Measurements from ENCODE around the gene IQCF2. TPM values are rescaled to one million over a fixed set of nuclear protein-coding genes. Genes with fewer than 3 reads are reported as not detected.

Gene IQCF2
- total RNA-seq, 2 experiments from 2014 or later, result not detected

DNA sequence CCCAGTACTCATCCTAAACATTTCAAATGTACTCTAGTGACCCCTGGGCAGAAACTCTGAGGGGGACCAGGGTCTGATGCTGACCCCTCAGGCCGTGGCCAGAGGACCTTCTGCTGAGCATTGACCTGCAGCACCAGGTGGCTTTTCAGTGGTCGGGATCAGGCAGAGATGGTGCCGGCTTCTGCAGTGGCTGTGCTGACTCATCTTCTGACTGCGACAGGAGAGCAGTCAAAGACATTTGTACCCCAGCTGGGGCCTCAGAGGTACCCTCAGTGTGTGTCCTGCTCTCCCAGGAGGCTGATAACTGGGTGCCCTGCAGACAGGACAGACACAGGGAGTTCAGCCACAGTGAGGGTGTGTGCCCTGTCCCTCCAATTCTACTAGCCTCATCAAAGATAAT lies 45.8 kb upstream of the IQCF2 start:
- no TSS peak for BruUV-seq (replicated peaks)
- ChIA-PET CTCF (ENCODE audit: unreplicated experiment) (no interaction called here), POLR2A (no interaction called here)
- no peak overlapping the region for H3K27ac ChIP-seq (ENCODE audit: low read depth, low read length, poor library complexity, severe bottlenecking)
- no peak overlapping the region for H3K4me3 ChIP-seq (ENCODE audit: low read depth, low read length, poor library complexity, severe bottlenecking)
- H2AFZ ChIP-seq (ENCODE audit: low read length), result no peak overlapping the region
- H3K36me3 ChIP-seq (ENCODE audit: insufficient read depth, low read length), result no peaks in the 10 kb centered on the region
- H3K9me3 ChIP-seq (ENCODE audit: low read length), result no peaks in the 10 kb centered on the region
- no peaks in the 10 kb centered on the region for H3K9me2 ChIP-seq (ENCODE audit: insufficient read depth, low read length)
- no peaks in the 10 kb centered on the region for H4K20me1 ChIP-seq (ENCODE audit: insufficient read depth, low read length)
- H3K4me2 ChIP-seq (ENCODE audit: low read length), result no peak overlapping the region
- TF ChIP-seq EZH2phosphoT487 (IDR thresholded peaks at IDR 0.05; ENCODE audit: borderline replicate concordance, low read depth, low read length), result no peak
- TF ChIP-seq, protein P1, sequence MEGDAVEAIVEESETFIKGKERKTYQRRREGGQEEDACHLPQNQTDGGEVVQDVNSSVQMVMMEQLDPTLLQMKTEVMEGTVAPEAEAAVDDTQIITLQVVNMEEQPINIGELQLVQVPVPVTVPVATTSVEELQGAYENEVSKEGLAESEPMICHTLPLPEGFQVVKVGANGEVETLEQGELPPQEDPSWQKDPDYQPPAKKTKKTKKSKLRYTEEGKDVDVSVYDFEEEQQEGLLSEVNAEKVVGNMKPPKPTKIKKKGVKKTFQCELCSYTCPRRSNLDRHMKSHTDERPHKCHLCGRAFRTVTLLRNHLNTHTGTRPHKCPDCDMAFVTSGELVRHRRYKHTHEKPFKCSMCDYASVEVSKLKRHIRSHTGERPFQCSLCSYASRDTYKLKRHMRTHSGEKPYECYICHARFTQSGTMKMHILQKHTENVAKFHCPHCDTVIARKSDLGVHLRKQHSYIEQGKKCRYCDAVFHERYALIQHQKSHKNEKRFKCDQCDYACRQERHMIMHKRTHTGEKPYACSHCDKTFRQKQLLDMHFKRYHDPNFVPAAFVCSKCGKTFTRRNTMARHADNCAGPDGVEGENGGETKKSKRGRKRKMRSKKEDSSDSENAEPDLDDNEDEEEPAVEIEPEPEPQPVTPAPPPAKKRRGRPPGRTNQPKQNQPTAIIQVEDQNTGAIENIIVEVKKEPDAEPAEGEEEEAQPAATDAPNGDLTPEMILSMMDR (conservative IDR thresholded peaks at IDR 0.05; ENCODE audit: low read length), result no peak
- H3K4me1 ChIP-seq (ENCODE audit: insufficient read depth, low read length, poor library complexity, severe bottlenecking), result no peaks in the 10 kb centered on the region
- intact Hi-C loops (cut with micrococcal nuclease; ENCODE audit: unreplicated experiment), result no loop called here
- no peaks in the 10 kb centered on the region for H3K79me2 ChIP-seq (ENCODE audit: insufficient read depth, low read depth, low read length)
- no peak for DNase-seq (ENCODE audit: low spot score)

DNA sequence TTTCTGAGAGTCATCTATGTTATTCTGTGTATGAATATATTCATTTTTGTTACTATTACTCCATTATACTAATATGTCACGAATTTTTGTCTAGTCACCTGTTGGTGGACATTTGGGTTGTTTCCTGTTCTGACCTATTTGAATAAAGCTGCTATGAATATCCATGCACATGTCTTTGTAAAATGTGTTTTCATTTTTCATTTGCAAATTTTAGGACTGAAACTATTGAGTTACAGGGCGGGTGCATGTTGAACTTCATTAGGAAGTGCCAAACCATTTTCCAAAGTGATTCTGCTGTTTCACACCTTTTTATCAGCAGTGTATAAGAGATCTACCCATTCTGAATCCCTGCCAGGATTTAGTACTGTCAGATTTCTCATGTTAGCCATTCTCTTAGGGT lies 44.7 kb upstream of the IQCF2 start:
- no peak overlapping the region for H3K4me2 ChIP-seq (ENCODE audit: low read length)
- no peaks in the 10 kb centered on the region for H3K9me3 ChIP-seq (ENCODE audit: low read length)
- TF ChIP-seq, protein P1 (conservative IDR thresholded peaks at IDR 0.05; ENCODE audit: low read length), result no peak
- H3K27ac ChIP-seq (ENCODE audit: low read depth, low read length, poor library complexity, severe bottlenecking), result no peak overlapping the region
- DNase-seq (ENCODE audit: low spot score), result no peak
- H3K4me3 ChIP-seq (ENCODE audit: low read depth, low read length, poor library complexity, severe bottlenecking), result no peak overlapping the region
- H3K79me2 ChIP-seq (ENCODE audit: insufficient read depth, low read depth, low read length), result no peaks in the 10 kb centered on the region
- no peaks in the 10 kb centered on the region for H4K20me1 ChIP-seq (ENCODE audit: insufficient read depth, low read length)
- ChIA-PET POLR2A (interaction anchor here (0.7 kb wide), 1 partner anchor 873 kb away, joined by 5 read pairs; no protein-coding TSS in a partner anchor), CTCF (ENCODE audit: unreplicated experiment) (no interaction called here)
- H3K4me1 ChIP-seq (ENCODE audit: insufficient read depth, low read length, poor library complexity, severe bottlenecking), result no peaks in the 10 kb centered on the region
- H2AFZ ChIP-seq (ENCODE audit: low read length), result no peak overlapping the region
- H3K36me3 ChIP-seq (ENCODE audit: insufficient read depth, low read length), result no peaks in the 10 kb centered on the region
- BruUV-seq (replicated peaks), result no TSS peak
- no peaks in the 10 kb centered on the region for H3K9me2 ChIP-seq (ENCODE audit: insufficient read depth, low read length)
- intact Hi-C loops (cut with micrococcal nuclease; ENCODE audit: unreplicated experiment), result no loop called here

DNA sequence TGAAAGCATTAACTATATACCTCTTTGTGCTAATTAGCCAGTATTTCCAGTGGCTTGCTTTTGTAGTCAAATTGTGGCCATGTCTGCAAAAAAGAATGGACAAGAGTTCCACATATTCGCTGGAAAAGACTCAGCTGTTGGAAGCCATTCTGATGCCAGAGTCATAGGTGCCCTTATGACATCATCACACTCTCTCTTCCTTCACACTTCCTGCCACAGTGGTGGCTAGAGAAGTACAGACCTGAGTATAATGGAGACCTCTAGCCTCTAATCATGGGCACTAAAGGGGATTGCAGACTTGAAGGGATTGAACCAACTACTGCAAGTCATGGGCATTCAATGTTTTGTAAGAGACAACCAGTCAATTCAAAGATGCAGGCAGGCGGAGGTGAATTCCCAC lies 44.0 kb upstream of the IQCF2 start:
- no peak overlapping the region for H2AFZ ChIP-seq (ENCODE audit: low read length)
- no peaks in the 10 kb centered on the region for H3K9me2 ChIP-seq (ENCODE audit: insufficient read depth, low read length)
- DNase-seq (ENCODE audit: low spot score), result no peak
- ChIA-PET CTCF (ENCODE audit: unreplicated experiment) (no interaction called here), POLR2A (no interaction called here)
- H3K36me3 ChIP-seq (ENCODE audit: insufficient read depth, low read length), result no peaks in the 10 kb centered on the region
- no peak for TF ChIP-seq EZH2phosphoT487 (IDR thresholded peaks at IDR 0.05; ENCODE audit: borderline replicate concordance, low read depth, low read length)
- TF ChIP-seq, protein P1 (conservative IDR thresholded peaks at IDR 0.05; ENCODE audit: low read length), result no peak
- H3K4me2 ChIP-seq (ENCODE audit: low read length), result no peak overlapping the region
- intact Hi-C loops (cut with micrococcal nuclease; ENCODE audit: unreplicated experiment), result no loop called here
- no peak overlapping the region for H3K4me3 ChIP-seq (ENCODE audit: low read depth, low read length, poor library complexity, severe bottlenecking)
- peaks cover 5% of the 10 kb centered on the region; the same call in 1 of the 2 replicates for H3K9me3 ChIP-seq (ENCODE audit: low read length)
- H3K27ac ChIP-seq (ENCODE audit: low read depth, low read length, poor library complexity, severe bottlenecking), result no peak overlapping the region
- H4K20me1 ChIP-seq (ENCODE audit: insufficient read depth, low read length), result no peaks in the 10 kb centered on the region
- BruUV-seq (replicated peaks), result no TSS peak
- H3K4me1 ChIP-seq (ENCODE audit: insufficient read depth, low read length, poor library complexity, severe bottlenecking), result no peaks in the 10 kb centered on the region
- H3K79me2 ChIP-seq (ENCODE audit: insufficient read depth, low read depth, low read length), result no peaks in the 10 kb centered on the region
